Suprapubic skin (tissue), 4 donors: Measurements from ENCODE around the gene LCE6A. TPM values are rescaled to one million over a fixed set of nuclear protein-coding genes. Genes with fewer than 3 reads are reported as not detected.

ENCODE experiments used
- DNase-seq, 2 donors: peaks; one replicate each; pipeline ENCODE4 v3.0.0-alpha.2; 2019; ENCODE audit warnings: low spot score in 2 of 2
- H3K27ac ChIP-seq: fragments of 200-600 bp; sonication (generic); one replicate; pipeline ENCODE4 v1.5.1; 2019
- H3K27me3 ChIP-seq: fragments of 200-600 bp; sonication (generic); one replicate; pipeline ENCODE4 v1.5.1; 2019
- H3K36me3 ChIP-seq: fragments of 200-600 bp; sonication (generic); one replicate; pipeline ENCODE4 v1.5.1; 2019
- H3K4me1 ChIP-seq: fragments of 200-600 bp; sonication (generic); one replicate; pipeline ENCODE4 v1.5.1; 2019
- H3K4me3 ChIP-seq: fragments of 200-600 bp; sonication (generic); one replicate; pipeline ENCODE4 v1.5.1; 2019; ENCODE audit warnings: mild to moderate bottlenecking
- H3K9me3 ChIP-seq: fragments of 200-600 bp; sonication (generic); one replicate; pipeline ENCODE4 v1.5.1; 2019
- EP300 ChIP-seq: sonication (generic); formaldehyde crosslinking; IDR thresholded peaks from one replicate; pipeline ENCODE4 v1.6.1; 2017; ENCODE audit warnings: antibody characterized with exemption
- POLR2A ChIP-seq, 2 donors: fragments of 450-650 bp; IDR thresholded peaks; one replicate each; pipeline ENCODE4 v1.6.1; 2017; ENCODE audit warnings: antibody characterized with exemption in 2 of 2, mild to moderate bottlenecking in 2 of 2, moderate library complexity in 2 of 2
- POLR2AphosphoS5 ChIP-seq, 3 donors: sonication (generic); formaldehyde crosslinking; IDR thresholded peaks; one replicate each; pipeline ENCODE4 v1.6.1; 2017; ENCODE audit warnings: antibody characterized with exemption in 3 of 3
- WGBS: methylation state at CpG from one replicate; pipeline ENCODE4 v1.1.5; 2018; 5-methylcytosine and 5-hydroxymethylcytosine counted together
- total RNA-seq, 4 donors: library from RNA; depleted of rRNA; stranded (reverse); fragments of >200 nt; gene quantifications; one replicate each; pipeline ENCODE4 v1.1.0, GENCODE V29; 2016
- TF ChIP-seq, protein P1 (sequence below), 2 donors: fragments of 200-600 bp in 1 of 2; fragments of 450-650 bp in 1 of 2; sonication (generic) in 1 of 2; IDR thresholded peaks; one replicate each; pipeline ENCODE4 v1.5.1; 2016 to 2019; ENCODE audit warnings: antibody characterized with exemption in 2 of 2, mild to moderate bottlenecking in 1 of 2, moderate library complexity in 1 of 2

LCE6A gene
- total RNA-seq, result 10 to 100 TPM in 3 of 4 donors, 1 to 10 TPM in 1; 3.0 to 95.6 (median 55.0) TPM

DNA sequence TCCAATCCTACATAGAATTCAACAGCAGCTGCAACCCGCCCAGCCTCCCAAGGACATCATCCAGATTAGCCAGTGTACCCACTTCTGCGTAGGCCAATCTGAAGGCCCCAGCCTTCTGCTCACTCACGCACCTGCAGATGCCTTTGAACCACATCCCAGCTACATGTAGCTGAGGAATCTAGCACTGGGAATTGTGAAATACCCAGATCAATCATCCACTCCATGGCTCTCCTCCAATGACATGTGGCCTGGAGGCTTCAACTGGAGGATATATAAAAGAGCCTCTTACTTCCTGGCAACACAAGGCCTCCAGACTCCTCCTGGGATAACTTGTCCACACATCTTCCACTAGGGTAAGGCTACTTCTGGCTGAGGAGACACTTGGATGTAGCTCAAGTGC is at the start of gene LCE6A:
Gene LCE6A (plus strand): TSS at position 301 of the 400 bp plus-strand sequence. CDS start 665 bp downstream, outside the sequence.
- Histone ChIP-seq H3K36me3 (no peaks in the 10 kb centered on the region), H3K27me3 (no peaks in the 10 kb centered on the region), H3K27ac (no peak within 1 kb of the TSS), H3K4me3 (no peak within 1 kb of the TSS), H3K9me3 (no peaks in the 10 kb centered on the region), H3K4me1 (peaks cover 2% of the 10 kb centered on the region)
- no peak for DNase-seq
- TF ChIP-seq EP300 (no peak), POLR2AphosphoS5 (IDR thresholded peaks at IDR 0.05) (no peak), POLR2A (IDR thresholded peaks at IDR 0.05) (no peak)
- TF ChIP-seq, protein P1, sequence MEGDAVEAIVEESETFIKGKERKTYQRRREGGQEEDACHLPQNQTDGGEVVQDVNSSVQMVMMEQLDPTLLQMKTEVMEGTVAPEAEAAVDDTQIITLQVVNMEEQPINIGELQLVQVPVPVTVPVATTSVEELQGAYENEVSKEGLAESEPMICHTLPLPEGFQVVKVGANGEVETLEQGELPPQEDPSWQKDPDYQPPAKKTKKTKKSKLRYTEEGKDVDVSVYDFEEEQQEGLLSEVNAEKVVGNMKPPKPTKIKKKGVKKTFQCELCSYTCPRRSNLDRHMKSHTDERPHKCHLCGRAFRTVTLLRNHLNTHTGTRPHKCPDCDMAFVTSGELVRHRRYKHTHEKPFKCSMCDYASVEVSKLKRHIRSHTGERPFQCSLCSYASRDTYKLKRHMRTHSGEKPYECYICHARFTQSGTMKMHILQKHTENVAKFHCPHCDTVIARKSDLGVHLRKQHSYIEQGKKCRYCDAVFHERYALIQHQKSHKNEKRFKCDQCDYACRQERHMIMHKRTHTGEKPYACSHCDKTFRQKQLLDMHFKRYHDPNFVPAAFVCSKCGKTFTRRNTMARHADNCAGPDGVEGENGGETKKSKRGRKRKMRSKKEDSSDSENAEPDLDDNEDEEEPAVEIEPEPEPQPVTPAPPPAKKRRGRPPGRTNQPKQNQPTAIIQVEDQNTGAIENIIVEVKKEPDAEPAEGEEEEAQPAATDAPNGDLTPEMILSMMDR (IDR thresholded peaks at IDR 0.05), result no peak
- WGBS, result no CpG with 5 or more reads among the region's 3 CpGs

DNA sequence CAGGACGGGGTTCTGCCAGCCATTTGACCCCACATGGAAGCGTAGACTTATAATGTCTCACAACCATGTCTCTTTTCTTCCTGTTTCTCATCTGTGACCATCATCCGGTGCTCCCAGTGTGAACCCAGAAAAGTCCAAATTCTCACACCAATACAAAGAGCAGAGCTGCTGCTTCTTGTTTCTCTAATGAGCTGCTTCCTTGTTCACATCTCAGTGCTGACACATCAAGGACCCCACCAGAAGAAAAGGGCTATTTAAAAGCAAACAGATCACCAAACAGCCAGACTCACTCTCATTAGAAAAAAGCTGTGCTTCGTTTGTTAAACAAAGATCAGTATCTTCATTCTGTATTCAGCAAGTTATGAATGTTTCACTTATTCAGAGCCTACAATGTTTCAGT is 47.0 kb upstream of the LCE6A start:
- TF ChIP-seq POLR2AphosphoS5 (IDR thresholded peaks at IDR 0.05) (no peak), POLR2A (IDR thresholded peaks at IDR 0.05) (no peak), EP300 (no peak)
- TF ChIP-seq, protein P1 (IDR thresholded peaks at IDR 0.05), result no peak
- Histone ChIP-seq H3K36me3 (no peaks in the 10 kb centered on the region), H3K4me3 (no peak overlapping the region), H3K27me3 (no peaks in the 10 kb centered on the region), H3K9me3 (no peaks in the 10 kb centered on the region), H3K4me1 (no peaks in the 10 kb centered on the region), H3K27ac (no peak overlapping the region)
- DNase-seq, result no peak
- 67% methylated on average over 4 of the region's 4 CpGs for WGBS

GRCh38 chr1:152796421-152796820 is 46.2 kb upstream of the LCE6A start, which contains the start of gene LCE1D:
LCE1D (plus strand) TSS chr1:152796721; CDS start chr1:152797795, 1,074 bp downstream.
- no peaks in the 10 kb centered on the region for H3K4me1 ChIP-seq
- no peaks in the 10 kb centered on the region for H3K36me3 ChIP-seq
- no peaks in the 10 kb centered on the region for H3K9me3 ChIP-seq
- TF ChIP-seq POLR2A (IDR thresholded peaks at IDR 0.05) (no peak), EP300 (no peak), POLR2AphosphoS5 (IDR thresholded peaks at IDR 0.05) (no peak)
- TF ChIP-seq, protein P1 (IDR thresholded peaks at IDR 0.05), result no peak
- 56% methylated on average over 3 of the region's 3 CpGs for WGBS
- no peak within 1 kb of the TSS for H3K27ac ChIP-seq
- H3K27me3 ChIP-seq, result no peaks in the 10 kb centered on the region
- DNase-seq, result no peak
- no peak within 1 kb of the TSS for H3K4me3 ChIP-seq

DNA sequence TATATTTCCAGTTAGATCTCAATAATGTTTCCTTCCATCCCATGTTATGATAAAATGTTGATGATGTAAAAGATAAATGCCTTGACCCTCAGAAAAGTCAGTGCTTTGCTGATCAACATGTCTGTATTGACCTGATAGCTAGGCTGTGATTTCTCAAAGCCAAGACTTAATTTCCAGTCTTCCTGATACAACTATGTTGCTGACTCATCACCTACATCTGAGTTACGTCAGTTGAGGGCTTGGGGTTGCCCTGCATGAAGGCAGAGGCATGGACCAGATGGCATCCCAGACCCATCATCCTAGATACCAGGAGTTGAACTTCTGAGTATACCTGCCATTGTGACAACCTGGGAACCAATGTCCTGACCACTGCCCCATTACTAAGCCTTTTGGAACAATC is 41.3 kb upstream of the LCE6A start:
- DNase-seq, result no peak
- Histone ChIP-seq H3K27me3 (no peaks in the 10 kb centered on the region), H3K36me3 (no peaks in the 10 kb centered on the region), H3K4me3 (no peak overlapping the region), H3K9me3 (no peaks in the 10 kb centered on the region), H3K27ac (no peak overlapping the region), H3K4me1 (no peaks in the 10 kb centered on the region)
- WGBS, result 60% methylated on average over 1 of the region's 1 CpG
- no peak for TF ChIP-seq EP300
- no peak for TF ChIP-seq POLR2A (IDR thresholded peaks at IDR 0.05)

GRCh38 chr1:152806576-152806975 is 36.1 kb upstream of the LCE6A start, which contains the start of gene LCE1C:
LCE1C (minus strand) TSS chr1:152806651; CDS start chr1:152805478, 1,173 bp downstream.
- 53% methylated on average over 3 of the region's 3 CpGs for WGBS
- no peak within 1 kb of the TSS for H3K27ac ChIP-seq
- H3K4me3 ChIP-seq, result no peak within 1 kb of the TSS
- DNase-seq, result no peak
- H3K4me1 ChIP-seq, result peaks cover 6% of the 10 kb centered on the region
- H3K36me3 ChIP-seq, result no peaks in the 10 kb centered on the region
- TF ChIP-seq, protein P1 (IDR thresholded peaks at IDR 0.05), result no peak
- H3K27me3 ChIP-seq, result no peaks in the 10 kb centered on the region
- no peaks in the 10 kb centered on the region for H3K9me3 ChIP-seq

DNA sequence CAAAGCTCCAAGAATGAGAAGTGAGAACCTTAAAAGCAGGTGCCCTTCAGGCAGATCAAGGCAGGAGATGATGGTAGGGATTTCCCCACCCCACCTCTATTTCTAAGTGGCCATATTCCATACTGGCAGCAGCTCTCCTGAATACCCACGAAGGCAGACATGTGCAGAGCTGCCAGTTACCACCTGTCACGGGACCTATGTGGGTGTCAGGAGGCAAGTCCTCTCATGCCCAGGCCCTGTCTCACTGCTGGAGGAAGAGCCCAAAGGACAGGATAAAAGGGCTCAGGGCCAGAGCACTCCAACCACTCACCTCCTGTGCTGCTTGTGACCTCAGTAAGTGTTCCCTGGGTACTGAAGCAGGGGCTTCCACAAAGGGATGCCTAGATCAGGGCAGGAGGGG is 31.6 kb upstream of the LCE6A start:
- no peak for DNase-seq

More for the DNA sequence above, 31.6 kb upstream of the LCE6A start:
- Histone ChIP-seq H3K4me3 (no peak overlapping the region), H3K36me3 (no peaks in the 10 kb centered on the region), H3K27ac (no peak overlapping the region), H3K9me3 (no peaks in the 10 kb centered on the region), H3K27me3 (no peaks in the 10 kb centered on the region), H3K4me1 (peaks cover 7% of the 10 kb centered on the region)
- WGBS, result 44% methylated on average over 2 of the region's 2 CpGs
- TF ChIP-seq POLR2AphosphoS5 (IDR thresholded peaks at IDR 0.05) (no peak), POLR2A (IDR thresholded peaks at IDR 0.05) (no peak), EP300 (no peak)
- TF ChIP-seq, protein P1 (IDR thresholded peaks at IDR 0.05), result no peak
